Stimulated activated CD8-positive, alpha-beta memory T cell treated with anti-CD3 and anti-CD28 coated beads, Interleukin-15, amount 100 ng/mL, for 24 hours (primary cell): ENCODE results near the gene ENDOG.

ENCODE experiments used
- DNase-seq: peaks from one replicate; pipeline ENCODE4 v3.0.0-alpha.2; 2020; ENCODE audit warnings: low read depth

Gene ENDOG

GRCh38 chr9:128800061-128800460 is 18.2 kb upstream of the ENDOG start:
- DNase-seq = no peak

GRCh38 chr9:128802482-128802881 is 15.8 kb upstream of the ENDOG start:
- DNase-seq = no peak

DNA sequence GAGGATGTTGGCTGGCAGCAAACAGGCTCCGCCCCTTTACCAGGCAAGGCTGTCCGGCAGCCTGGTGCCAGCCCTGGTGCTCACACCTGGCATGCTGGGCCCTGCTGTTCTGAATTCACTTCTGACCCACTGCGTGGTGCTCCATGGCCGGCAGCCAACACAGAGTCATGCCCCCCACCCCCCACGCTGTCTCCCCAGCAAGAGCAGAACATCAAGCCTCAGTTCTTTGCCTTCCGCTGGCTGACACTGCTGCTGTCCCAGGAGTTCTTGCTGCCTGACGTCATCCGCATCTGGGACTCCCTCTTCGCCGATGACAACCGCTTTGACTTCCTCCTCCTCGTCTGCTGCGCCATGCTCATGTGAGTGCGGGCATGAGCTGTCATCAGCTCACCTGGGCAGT is 12.6 kb upstream of the ENDOG start:
- DNase-seq = no peak

DNA sequence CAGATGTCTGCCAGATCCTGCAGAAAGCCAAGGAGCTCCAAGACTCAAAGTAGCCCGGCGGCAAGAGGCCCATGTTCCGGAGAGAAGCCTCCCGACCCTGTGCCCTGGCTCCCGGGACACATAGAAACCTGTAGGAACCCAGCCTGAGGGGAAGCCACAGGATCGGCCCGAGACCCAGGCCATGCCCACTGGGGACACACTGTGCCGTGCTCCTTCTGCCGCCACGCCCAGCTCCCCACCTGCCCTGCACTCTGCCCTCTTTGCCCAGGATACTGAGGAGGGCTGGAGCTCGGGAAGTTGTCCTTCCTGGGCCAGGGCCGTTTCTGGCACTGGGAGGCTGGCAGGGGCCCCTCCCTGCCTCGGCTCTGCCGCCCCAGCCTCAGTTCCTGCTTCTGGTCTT is 10.5 kb upstream of the ENDOG start:
- no peak for DNase-seq

- DNase-seq = no peak
Measured at GRCh38 chr9:128808543-128808942, 9.8 kb upstream of the ENDOG start.

DNA sequence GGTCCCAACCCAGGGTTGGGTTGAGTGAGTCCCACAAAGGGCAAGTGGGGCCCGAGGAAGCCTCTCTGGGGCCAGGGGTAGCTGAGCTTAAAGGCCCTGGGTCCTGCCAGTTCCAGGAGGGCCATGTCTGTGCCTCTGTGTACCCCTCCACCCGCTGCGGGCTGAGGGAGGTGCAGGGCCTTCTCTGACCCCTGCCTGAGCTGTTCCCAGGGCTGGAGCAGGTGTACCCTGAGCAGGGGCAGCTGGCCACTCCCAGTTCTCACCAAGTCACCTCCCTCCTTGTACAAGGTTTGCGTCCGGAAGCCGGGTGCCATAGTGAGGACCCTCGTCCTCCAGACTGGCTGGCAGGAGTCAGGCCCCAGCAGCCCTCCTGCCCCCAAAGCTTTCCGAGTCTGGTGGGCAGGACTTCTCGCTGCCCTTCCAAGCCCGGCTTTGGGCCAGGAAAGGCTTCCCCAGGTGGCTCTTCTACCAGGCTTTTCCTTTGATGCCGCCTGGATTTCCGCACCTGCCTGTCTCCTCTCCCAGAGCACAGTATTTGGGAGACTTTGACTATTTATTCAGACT is 9.2 kb upstream of the ENDOG start:
- no peak for DNase-seq

DNA sequence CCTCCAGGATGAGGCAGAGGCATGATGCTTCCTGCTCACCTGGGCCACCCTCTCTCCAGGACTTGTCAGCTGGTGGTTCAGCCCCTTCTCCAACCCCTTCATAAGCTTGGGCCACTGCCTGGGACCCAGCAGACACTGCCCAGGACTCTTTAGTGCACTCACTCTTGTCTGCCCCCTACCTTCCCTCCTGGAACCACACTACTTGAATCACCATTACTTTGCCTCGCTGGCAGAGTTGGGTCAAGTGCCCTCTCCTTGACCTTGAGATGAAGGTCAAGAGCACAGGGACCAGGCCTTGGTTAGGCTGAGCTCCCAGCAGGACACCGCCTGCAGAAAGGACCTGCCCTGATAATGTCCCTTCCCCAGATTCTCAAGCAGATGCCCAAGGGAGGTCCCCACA is 8.5 kb upstream of the ENDOG start:
- no peak for DNase-seq

- DNase-seq = no peak
Measured at GRCh38 chr9:128810873-128811272, 7.4 kb upstream of the ENDOG start.

- DNase-seq = peak; percentile 35
Measured at GRCh38 chr9:128818839-128819715, 777 bp downstream of the ENDOG start.

DNA sequence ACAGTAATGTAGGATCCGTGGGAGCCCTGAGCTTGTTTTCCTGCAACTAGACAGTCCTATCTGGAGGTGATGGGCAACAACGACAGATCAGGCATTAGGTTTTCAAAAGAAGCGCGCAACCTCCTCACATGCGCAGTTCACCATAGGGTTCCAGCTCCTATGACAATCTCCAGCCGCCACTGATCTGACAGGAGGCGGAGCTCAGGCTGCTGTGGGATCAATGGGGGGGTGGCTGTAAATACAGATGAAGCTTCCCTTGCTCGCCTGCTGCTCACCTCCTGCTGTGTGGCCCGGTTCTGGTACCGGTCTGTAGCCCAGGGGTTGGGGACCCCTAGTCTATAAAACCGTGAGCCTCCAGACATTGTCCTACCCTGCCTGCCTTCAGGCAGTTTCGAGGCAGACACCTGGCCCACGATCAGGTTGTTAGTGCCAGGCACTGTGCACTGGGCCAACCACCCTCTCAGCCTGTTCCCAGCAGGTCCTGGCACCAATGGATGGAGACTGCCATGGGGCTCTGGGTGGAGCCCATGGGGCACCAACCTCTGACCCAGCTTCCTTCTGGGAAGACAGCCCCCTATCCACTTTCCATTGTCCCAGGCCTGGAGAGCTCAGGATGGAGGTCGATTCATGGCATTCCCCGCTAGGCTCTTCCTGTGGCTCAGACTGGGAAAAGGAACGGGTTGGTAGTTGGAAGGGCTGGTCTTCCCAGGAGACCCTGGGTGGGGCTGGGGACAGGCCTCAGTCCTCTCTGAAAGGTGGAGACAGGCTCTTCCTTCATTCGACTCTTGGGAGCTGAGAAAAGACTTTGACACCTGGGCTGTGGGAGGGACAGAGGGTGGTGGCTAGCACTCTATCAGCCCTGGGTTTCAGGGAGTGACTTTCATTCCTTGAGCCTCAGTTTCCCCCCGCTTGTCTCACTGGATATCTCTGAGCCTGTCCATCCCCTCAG is 1.7 kb downstream of the ENDOG start:
- DNase-seq = no peak

DNA sequence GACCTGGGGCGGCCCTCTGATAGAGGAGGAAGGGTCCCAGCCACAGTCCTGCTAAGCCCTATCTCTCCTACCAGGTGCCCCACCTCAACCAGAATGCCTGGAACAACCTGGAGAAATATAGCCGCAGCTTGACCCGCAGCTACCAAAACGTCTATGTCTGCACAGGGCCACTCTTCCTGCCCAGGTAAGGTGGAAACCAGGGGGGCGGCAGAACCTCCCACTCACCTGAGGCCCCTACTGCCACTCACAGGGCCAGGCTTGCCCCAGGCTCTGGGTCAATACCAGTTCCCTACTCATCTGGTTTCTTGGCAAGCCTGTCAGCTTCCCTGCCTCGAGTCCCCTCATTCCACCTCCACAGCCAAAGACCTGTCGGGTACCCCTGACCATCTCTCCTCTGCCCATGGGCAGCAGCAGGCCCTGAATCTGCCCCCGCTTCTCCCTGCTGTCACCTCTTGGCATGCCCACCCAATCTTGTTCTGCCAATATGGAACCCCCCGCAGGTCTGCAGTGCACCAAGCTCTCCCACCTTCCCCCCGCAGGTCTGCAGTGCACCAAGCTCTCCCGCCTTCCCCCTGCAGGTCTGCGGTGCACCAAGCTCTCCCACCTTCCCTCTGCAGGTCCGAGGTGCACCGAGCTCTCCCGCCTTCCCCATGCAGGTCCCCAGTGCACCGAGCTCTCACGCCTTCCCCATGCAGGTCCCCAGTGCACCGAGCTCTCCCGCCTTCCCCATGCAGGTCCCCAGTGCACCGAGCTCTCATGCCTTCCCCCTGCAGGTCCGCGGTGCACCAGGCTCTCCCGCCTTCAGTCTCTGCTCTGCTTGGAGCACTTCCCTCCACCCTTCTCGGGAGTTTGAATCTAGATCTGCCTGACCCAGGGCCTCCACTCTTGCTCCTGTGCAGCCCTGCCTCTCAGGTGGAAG is 2.6 kb downstream of the ENDOG start:
- no peak for DNase-seq

DNA sequence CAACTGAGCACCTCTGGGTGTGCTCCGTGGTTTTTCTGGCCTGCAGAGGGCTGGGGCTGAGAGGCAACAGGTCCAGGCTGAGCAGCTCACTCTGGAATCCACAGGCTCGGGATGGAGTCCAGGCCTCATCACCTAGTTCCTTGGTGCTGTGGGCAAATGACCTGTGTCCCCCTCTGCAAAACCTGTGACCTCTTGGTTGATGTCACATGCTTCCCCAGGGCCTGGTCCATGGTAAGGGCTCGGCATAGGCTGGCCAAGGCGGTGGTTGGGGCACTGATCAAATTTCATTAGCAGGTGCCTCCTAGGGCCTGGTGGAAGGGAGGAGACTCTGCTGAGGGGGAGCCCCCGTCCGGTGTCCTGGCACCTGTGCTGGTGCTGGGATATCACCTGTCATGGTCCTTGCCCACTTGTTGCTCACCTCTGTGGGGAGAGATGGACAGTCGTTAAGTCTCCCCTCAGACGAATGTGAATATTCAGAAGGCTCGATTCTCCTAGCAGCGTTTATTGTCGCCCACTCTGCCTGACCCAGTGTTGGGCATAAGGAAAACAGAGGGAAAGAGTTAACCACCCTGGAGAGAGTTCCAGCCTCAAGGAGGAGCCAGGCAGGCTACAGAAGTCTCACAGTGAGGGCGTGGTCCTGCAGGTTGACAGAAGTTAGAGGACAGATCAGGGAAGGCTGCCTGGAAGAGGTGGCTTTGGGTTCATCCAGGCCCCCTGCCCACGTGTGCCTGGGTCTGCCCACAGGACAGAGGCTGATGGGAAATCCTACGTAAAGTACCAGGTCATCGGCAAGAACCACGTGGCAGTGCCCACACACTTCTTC is 3.5 kb downstream of the ENDOG start:
- no peak for DNase-seq

- DNase-seq = no peak
Measured at GRCh38 chr9:128822407-128823042, 4.2 kb downstream of the ENDOG start.

DNA sequence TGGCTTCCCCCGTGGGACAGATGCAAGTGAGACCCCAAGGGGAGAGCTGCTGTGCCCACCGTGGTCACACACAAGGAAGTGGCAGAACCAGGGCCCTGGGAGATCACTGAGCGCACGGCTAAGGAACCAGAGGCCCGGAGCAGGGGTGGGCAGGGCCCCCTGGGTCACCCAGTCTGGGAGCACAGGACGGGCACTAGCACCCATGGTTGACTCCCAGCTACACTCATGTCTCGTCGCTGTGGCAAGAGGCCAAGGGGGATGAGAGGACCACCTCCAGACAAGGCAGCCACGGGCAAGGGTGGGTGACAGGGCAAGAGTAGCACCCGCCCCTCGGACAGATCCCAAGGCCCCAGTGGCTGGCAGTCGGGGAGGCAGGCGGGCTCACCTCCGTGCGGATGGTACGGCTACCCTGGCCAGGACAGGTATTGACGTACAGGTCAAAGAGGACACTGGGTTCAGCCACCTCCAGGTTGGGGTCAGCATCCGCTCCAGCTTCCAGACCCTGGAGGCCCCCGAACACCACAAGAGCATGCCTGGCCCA is 5.1 kb downstream of the ENDOG start:
- no peak for DNase-seq

DNA sequence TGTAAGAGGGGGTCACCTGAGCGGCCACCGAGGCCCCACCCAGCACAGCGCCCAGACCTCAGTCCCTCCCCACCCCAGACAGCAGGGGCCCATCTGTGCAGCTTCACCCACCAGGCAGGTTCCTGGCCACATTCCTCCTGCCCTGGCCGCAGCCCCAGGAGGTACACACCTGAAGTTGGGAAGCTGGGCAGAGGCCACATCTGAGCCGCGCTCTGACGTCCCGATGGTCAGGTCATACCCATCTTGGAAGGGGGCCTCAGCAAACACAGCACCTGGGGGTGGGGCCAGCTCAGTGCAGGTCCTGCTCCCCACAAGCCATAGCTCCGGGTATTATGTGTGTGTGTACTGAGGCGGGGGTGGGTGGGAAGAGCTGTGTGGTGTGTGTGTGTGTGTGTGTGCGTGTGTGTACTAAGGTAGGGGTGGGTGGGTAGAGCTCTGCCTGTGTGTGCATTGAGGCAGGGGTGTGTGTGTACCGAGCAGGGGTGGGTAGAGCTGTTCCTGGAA is 5.7 kb downstream of the ENDOG start:
- no peak for DNase-seq

DNA sequence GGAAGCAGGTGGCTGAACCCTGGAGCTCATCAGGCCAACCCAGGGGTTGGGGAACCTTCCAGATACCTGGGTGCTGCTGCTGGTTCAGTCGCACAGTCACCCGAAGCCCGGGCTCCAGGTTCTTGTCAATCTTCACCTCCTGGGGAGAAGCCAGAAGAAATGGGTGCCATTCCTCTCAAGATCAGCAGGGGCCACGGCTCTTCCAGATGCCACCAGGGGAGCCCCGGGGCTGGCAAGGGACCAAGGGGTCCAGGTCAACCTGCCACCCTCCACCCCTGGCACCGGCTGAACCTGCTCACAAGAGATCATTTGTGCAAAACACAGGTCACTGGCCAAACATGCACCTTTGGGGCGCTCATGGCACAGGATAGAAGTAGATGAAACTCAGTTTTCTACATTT is 6.6 kb downstream of the ENDOG start:
- no peak for DNase-seq

GRCh38 chr9:128825923-128826700 is 7.8 kb downstream of the ENDOG start:
- no peak for DNase-seq

- no peak for DNase-seq
Measured at GRCh38 chr9:128828267-128828666, 10.0 kb downstream of the ENDOG start.
